Neural crest cell (in vitro differentiated cells): ENCODE measurements around the gene MOV10L1. TPM values are rescaled to one million over a fixed set of nuclear protein-coding genes. Genes with fewer than 3 reads are reported as not detected.
A peak's percentile ranks its signal among the peaks of the same experiment; 100 is the strongest.

ENCODE experiments used
- DNase-seq: peaks from one replicate; pipeline ENCODE4 v3.0.0; 2021; ENCODE audit warnings: low read depth, mixed read lengths, low spot score
- H3K27ac Mint-ChIP-seq: one replicate; pipeline ENCODE4 v1.8.0; 2021; ENCODE audit warnings: mild to moderate bottlenecking, mixed read lengths; ENCODE audit not compliant: unreplicated experiment
- H3K27me3 Mint-ChIP-seq: 2 replicates; pipeline ENCODE4 v1.8.0; 2021; ENCODE audit warnings: low read depth, mild to moderate bottlenecking, mixed read lengths
- H3K36me3 Mint-ChIP-seq: 2 replicates; pipeline ENCODE4 v1.8.0; 2021; ENCODE audit warnings: low read depth, mild to moderate bottlenecking, mixed read lengths
- H3K4me1 Mint-ChIP-seq: 2 replicates; pipeline ENCODE4 v1.8.0; 2021; ENCODE audit warnings: mixed read lengths
- H3K4me3 Mint-ChIP-seq: one replicate; pipeline ENCODE4 v1.8.0; 2021; ENCODE audit warnings: mild to moderate bottlenecking, mixed read lengths
- H3K9me3 Mint-ChIP-seq: 2 replicates; pipeline ENCODE4 v1.8.0; 2021; ENCODE audit warnings: mixed read lengths
- total RNA-seq: library from RNA; stranded (reverse); gene quantifications from 2 replicates; pipeline ENCODE4 v1.2.1, GENCODE V29; 2021
- TF ChIP-seq, protein P1 (sequence below): fragments of 200-600 bp; sonication (generic); conservative IDR thresholded peaks from 2 replicates; pipeline ENCODE4 v1.5.0; 2021; ENCODE audit warnings: antibody characterized with exemption, mild to moderate bottlenecking

MOV10L1 gene
- total RNA-seq, 1 donor from 2014 or later = not detected

DNA sequence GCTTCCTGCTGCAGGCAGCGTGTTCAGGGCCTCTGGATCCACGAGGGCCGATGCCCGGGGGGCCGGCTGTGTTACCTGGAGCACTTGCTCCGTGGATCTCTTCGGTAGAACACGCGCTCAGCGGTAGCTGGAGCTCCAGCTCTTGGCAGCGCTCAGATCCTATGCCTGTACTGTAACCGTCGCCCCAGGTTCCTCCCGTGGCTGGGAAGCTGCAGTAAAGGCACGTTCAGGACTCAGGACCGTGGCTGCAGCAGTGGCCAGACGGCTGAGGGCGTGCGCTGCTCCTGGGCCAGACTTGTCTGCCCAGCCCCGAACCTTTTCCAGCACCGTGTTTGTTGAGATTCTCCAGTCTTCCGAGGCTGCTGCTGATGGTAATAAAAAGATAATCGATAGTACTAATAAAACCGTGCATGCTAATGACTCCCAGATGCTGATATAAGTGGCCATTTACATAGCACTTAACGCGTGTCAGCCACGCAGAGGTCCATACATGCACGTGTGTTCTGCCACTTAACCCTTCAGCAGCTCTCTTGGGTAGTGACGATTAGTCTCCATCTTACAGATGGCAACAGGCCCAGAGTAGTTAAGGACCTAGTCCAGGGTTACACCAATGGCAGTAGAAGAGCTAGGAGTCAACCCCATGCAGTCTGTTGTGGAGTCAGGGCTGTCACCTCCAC is 1.4 kb downstream of the MOV10L1 start:
- Mint-ChIP-seq H3K27me3 (peaks cover 2% of the 10 kb centered on the region), H3K36me3 (peaks cover 2% of the 10 kb centered on the region), H3K4me1 (no peaks in the 10 kb centered on the region), H3K9me3 (peaks cover 4% of the 10 kb centered on the region), H3K27ac (peak overlapping the region; percentile 5), H3K4me3 (no peak overlapping the region)
- TF ChIP-seq, protein P1, sequence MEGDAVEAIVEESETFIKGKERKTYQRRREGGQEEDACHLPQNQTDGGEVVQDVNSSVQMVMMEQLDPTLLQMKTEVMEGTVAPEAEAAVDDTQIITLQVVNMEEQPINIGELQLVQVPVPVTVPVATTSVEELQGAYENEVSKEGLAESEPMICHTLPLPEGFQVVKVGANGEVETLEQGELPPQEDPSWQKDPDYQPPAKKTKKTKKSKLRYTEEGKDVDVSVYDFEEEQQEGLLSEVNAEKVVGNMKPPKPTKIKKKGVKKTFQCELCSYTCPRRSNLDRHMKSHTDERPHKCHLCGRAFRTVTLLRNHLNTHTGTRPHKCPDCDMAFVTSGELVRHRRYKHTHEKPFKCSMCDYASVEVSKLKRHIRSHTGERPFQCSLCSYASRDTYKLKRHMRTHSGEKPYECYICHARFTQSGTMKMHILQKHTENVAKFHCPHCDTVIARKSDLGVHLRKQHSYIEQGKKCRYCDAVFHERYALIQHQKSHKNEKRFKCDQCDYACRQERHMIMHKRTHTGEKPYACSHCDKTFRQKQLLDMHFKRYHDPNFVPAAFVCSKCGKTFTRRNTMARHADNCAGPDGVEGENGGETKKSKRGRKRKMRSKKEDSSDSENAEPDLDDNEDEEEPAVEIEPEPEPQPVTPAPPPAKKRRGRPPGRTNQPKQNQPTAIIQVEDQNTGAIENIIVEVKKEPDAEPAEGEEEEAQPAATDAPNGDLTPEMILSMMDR = no peak
- DNase-seq = no peak

DNA sequence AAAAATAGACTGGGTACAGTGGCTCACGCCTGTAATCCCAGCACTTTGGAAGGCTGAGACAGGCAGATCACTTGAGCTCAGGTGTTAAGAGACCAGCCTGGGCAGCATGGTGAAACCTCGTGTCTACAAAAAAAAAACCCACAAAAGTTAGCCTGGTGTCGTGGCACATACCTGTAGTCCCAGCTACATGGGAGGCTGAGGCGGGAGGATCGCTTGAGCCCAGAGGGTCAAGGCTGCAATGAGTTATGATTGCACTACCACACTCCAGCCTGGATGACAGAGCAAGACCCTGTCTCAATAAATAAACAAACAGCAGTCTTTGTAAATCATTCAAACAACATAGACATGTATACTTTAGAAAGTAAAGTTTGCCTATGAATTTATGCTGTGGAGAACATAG is 2.5 kb downstream of the MOV10L1 start:
- Mint-ChIP-seq H3K9me3 (peaks cover 4% of the 10 kb centered on the region), H3K27ac (no peak overlapping the region), H3K4me3 (no peak overlapping the region), H3K4me1 (no peaks in the 10 kb centered on the region), H3K36me3 (peaks cover 2% of the 10 kb centered on the region), H3K27me3 (peaks cover 6% of the 10 kb centered on the region)
- TF ChIP-seq, protein P1 = no peak
- no peak for DNase-seq

DNA sequence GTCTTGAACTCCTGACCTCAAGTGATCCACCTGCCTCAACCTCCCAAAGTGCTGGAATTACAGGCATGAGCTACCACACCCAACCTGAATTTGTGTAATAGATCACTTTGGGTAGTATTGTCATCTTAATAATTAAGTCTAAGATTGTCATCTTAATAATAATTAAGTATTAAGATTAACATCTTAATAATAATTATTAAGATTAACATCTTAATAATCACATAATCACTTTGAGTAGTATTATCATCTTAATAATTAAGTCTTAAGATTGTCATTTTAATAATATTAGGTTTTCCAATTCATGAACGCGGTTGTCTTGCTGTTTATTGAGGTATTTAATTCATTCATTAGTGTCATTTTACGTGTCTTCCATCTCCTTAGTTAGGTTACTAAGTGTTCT is 8.2 kb downstream of the MOV10L1 start:
- peaks cover 6% of the 10 kb centered on the region for H3K27me3 Mint-ChIP-seq
- TF ChIP-seq, protein P1 = no peak

DNA sequence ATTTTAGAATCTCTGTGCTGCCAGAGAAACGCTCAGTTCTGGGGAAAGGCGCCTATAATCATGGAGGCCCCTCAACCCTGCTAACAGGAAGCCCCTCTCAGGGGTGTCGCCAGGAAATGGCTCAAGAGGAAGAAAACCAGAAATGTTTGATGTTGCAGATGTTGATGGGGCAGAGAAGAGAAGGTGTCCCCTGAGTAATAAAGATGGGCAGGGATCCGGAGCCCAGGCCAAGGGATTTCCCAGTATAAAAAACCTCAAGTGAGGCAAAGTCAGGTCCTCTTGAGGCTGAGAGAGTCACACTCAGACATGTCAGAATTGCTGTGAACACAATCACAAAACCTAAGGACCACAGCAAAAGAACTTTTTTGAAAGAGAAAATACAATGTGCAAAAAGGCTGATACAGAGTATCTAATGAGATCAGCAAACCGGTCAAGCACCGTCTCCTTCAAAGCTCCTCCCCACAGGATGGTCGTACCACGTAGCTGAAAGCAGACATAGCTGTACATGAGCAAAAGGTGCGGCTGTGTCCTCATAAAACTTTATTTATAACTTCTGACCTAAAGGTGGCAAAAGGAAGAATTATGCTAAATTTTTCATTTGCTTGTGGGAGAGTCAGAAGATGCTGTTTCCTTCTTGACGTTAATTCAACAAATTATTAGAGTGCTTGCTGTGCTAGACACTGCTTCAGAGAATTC is 12.2 kb downstream of the MOV10L1 start:
- TF ChIP-seq, protein P1 = no peak
- DNase-seq = no peak
- no peaks in the 10 kb centered on the region for H3K36me3 Mint-ChIP-seq
- no peak overlapping the region for H3K27ac Mint-ChIP-seq
- H3K4me3 Mint-ChIP-seq = no peak overlapping the region
- no peaks in the 10 kb centered on the region for H3K27me3 Mint-ChIP-seq
- no peaks in the 10 kb centered on the region for H3K9me3 Mint-ChIP-seq
- peaks cover 19% of the 10 kb centered on the region for H3K4me1 Mint-ChIP-seq

More for the DNA sequence above, 8.2 kb downstream of the MOV10L1 start:
- Mint-ChIP-seq H3K36me3 (no peaks in the 10 kb centered on the region), H3K4me1 (no peaks in the 10 kb centered on the region), H3K9me3 (no peaks in the 10 kb centered on the region), H3K4me3 (no peak overlapping the region), H3K27ac (no peak overlapping the region)
- DNase-seq = no peak

DNA sequence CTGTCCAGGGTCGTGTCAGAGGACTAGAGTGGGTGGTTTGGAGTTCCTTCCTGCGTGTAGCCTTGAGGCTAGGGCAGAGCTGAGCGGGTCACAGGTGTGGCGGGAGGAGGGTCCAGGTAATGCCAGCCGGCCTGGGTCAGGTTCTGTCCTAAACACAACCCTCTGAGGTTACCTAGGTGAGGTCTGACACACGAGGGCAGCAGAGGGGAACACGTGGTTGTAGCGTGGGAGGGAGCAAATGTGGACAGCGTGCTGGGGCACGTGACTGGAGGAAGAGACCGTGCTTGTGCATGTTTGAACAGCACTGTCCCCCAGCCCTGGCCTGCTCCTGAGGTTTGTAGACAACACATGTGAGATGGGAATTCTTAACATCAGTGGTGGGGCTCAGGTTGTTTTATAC is 13.1 kb downstream of the MOV10L1 start:
- no peak for DNase-seq
- H3K4me1 Mint-ChIP-seq = peaks cover 19% of the 10 kb centered on the region
- no peaks in the 10 kb centered on the region for H3K36me3 Mint-ChIP-seq
- TF ChIP-seq, protein P1 = no peak
- no peaks in the 10 kb centered on the region for H3K9me3 Mint-ChIP-seq
- H3K4me3 Mint-ChIP-seq = no peak overlapping the region
- H3K27me3 Mint-ChIP-seq = no peaks in the 10 kb centered on the region
- H3K27ac Mint-ChIP-seq = no peak overlapping the region
